GM12891 (cell line): ENCODE measurements around the gene TNFRSF13B.
"Not testable (repeated sequence)": the region's sequence is repeated elsewhere in the genome, so short reads cannot be mapped to it uniquely, and the experiment has no call there.

Experiments used
- DNase-seq: peaks from one replicate; pipeline ENCODE4 v3.0.0; 2011; ENCODE audit warnings: low spot score; ENCODE audit not compliant: insufficient read length
- FAIRE-seq: peaks from 2 replicates; lab custom pipeline; 2011; peaks lifted over from hg19 to GRCh38; lab: Jason Lieb, UNC
- PAX5 ChIP-seq: IDR thresholded peaks from 2 replicates; pipeline ENCODE4 v1.6.1; 2011; ENCODE audit warnings: low read length, moderate library complexity, mild to moderate bottlenecking; ENCODE audit not compliant: insufficient read depth, severe bottlenecking
- POLR2A ChIP-seq: IDR thresholded peaks from 2 replicates; pipeline ENCODE4 v1.6.1; 2011; ENCODE audit warnings: low read depth, low read length, control low read depth
- POLR2AphosphoS5 ChIP-seq: IDR thresholded peaks from 2 replicates; pipeline ENCODE4 v1.6.1; 2011; ENCODE audit warnings: low read depth, low read length, control low read depth
- POU2F2 ChIP-seq: IDR thresholded peaks from 2 replicates; pipeline ENCODE4 v1.6.1; 2011; ENCODE audit warnings: low read depth, mild to moderate bottlenecking, control low read depth, low read length, moderate library complexity
- SPI1 ChIP-seq: IDR thresholded peaks from 2 replicates; pipeline ENCODE4 v1.6.1; 2011; ENCODE audit warnings: low read depth, low read length, control low read depth
- TAF1 ChIP-seq: IDR thresholded peaks from 2 replicates; pipeline ENCODE4 v1.6.1; 2011; ENCODE audit warnings: low read depth, low read length, control low read depth

The TNFRSF13B gene

DNA sequence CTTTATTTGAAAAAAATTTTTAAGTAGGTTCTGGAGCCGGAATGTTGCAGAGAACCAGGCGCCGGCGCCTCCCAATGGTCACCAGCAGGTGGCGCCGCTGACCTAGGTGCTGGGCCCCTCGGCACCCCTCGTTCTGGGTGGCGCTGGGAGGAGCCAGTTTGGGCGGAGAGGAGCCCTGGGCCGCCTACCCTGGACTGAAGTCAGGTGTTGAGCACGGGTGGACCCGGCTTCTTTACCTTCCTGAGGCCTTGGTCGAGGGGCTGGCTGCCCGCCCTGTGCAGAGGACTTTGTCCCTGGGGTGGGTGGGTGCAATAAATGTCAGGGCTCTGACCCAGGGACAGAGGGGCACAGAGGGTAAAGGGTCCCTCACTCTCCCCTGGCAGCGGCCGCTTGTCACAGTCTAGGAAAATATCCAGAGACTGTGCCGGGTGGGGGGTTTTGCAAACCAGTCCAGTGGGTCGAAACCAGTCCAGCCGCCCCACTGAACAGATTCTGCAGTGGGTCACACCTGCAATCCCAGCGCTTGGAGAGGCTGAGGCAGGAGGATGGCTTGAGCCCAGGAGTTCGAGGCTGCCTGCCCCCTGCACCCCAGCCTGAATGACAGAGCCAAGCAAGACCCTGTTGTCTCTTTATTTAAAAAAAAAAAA lies 30.1 kb upstream of the TNFRSF13B start:
- TF ChIP-seq SPI1 (no peak), POLR2AphosphoS5 (no peak), POLR2A (no peak), PAX5 (no peak), POU2F2 (no peak), TAF1 (no peak)
- DNase-seq, result peak; percentile 94
- FAIRE-seq, result peak; percentile 95

DNA sequence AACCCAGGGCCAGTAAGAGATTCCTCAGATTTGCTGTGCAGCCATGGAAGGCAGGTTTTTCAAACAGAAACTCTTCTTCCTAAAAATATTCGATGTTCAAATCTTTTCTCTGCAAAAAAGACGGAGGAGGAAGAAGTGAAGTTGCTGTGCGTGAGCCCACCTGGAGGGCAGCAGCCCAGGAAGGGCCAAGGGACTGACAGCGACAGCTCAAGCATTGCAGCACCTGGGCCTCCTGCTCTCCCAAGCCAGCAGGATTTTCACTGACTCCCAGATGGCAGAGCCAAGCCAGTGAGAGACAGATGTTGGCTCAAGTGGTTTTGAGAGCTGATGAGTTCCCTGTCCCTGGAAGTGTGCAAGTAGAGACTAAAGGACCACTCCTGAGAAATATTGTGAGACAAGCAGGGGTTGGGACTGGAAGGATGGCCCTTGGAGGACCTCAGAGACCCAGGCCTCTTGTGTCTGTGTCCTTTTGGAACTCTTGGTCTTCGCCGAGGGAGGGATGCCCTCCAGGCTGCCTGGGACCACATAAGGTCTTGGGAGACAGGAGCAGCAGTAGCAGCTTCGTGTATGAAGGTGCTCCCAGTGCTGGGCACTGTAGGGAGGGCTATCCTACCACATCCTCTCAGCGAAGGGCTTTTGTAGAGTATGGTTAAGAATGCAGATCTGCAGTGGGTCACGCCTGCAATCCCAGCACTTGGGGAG lies 29.3 kb upstream of the TNFRSF13B start:
- no peak for FAIRE-seq
- no peak for TF ChIP-seq POLR2AphosphoS5
- TF ChIP-seq TAF1, result no peak
- no peak for TF ChIP-seq POLR2A
- no peak for TF ChIP-seq POU2F2
- TF ChIP-seq SPI1, result no peak
- TF ChIP-seq PAX5, result no peak
- no peak for DNase-seq

DNA sequence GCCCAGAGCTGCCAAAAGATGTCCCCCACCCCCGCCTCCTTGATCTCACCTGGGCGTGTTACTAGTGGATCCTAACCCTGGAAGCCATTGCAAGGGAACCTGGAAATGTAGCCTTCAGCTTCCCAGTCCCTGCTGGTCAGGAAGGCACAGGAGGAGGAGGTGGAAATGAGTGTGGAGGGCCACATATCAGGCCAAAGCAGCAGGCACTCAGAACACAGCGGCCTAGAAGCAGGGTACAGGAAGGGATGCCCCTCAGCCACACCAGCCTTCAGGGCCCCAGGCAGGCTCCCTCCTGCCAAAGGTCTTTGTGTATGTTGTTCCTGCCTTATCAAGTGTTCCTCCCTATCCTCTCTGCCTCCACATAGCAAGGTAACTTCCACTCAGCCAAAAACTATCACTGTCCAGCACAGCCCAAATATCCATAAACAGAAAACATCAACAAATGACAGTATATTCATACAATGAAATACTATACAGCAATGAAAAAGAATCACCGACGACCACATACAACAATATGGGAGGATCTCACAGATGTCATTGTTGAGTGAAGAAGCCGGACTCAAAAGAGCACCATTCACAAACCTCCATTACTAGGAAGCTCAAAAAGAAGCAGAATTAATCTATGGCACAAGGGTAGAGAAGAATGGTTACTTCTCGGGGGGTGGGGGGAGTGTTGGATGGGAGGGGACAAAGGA lies 28.2 kb upstream of the TNFRSF13B start:
- DNase-seq (no peak), FAIRE-seq (no peak)
- TF ChIP-seq POLR2A (no peak), POLR2AphosphoS5 (no peak)

DNA sequence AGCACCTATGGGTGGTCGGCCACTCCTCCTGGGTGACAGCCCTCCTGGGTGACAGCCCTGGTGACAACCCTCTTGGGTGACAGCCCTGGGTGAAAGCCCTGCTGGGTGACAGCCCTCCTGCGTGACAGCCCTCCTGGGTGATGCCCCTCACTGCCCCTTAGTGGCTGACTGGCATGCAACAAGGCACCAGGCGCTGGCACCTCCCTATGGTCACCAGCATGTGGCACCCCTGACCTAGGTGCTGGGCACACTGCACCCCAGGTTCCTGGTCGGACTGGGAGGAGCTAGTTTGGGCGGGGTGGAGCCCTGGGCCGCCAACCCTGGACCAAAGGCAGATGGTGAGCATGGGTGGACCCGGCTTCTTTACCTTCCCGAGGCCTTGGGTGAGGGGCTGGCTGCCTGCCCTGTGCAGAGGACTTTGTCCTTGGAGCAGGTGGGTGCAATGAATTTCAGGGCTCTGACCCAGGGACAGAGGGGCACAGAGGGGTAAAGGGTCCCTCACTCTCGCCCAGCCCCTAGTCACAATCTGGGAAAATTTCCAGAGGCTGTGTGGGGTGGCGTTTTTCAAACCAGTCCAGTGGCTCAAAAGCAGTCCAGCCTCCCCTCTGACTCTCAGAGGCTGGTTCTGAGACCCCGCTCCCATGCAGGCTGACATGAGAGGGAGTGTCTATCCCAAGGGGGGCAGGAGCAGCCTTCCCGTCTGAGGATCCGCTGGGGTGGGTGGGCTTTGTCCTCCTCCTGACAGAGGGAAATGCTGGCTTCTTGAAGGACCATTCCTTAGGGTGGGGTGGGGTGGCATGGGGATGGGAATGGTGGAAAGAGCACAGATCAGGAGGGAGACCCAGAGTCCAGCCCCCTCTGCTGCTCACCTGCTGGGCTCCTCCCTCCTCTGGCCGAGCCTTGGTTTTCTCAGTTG lies 25.9 kb upstream of the TNFRSF13B start:
- no peak for TF ChIP-seq SPI1
- no peak for TF ChIP-seq PAX5
- no peak for TF ChIP-seq POLR2AphosphoS5
- no peak for TF ChIP-seq POU2F2
- no peak for TF ChIP-seq POLR2A
- no peak for TF ChIP-seq TAF1
- FAIRE-seq, result no peak
- no peak for DNase-seq

DNA sequence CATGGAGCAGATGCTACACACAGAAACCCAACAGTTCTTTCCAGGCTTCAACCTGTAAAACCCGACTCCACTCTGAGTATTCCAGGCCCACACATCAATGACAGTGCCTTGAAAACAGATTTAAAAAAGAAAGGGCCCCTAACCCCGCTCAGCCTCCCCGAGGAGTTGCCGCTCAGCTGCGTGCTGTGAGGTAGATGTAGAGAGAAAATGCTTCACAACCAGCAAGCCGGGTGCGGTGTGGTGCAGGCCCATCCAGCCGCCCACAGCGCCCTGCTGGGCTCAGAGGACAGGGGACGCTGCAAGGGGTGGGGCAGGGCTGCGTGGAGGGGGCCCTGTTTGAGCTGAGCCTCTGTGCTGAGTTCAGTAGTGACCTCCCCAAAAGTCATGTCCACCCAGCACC lies 24.8 kb upstream of the TNFRSF13B start:
- not testable (repeated sequence) for DNase-seq, FAIRE-seq

DNA sequence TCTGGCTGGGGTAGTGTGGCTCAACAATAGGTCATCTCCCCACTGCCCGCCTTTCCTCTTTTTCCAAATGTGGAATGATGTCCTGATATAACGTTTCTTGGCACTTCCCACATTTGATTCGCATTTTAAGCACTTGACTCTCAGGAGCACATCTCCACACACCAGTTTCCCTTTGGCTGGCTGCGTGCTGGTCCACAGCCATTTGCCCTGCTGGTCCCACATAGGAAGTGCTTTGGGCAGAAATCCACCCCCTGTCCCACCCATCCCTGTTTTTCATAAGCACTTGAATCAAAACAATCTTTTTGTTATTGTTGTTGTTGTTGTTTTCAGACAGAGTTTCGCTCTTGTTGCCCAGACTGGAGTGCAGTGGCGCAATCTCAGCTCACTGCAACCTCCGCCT lies 24.0 kb upstream of the TNFRSF13B start:
- no peak for TF ChIP-seq SPI1
- no peak for TF ChIP-seq PAX5
- TF ChIP-seq POLR2A, result no peak
- TF ChIP-seq POU2F2, result no peak
- no peak for FAIRE-seq
- no peak for DNase-seq

DNA sequence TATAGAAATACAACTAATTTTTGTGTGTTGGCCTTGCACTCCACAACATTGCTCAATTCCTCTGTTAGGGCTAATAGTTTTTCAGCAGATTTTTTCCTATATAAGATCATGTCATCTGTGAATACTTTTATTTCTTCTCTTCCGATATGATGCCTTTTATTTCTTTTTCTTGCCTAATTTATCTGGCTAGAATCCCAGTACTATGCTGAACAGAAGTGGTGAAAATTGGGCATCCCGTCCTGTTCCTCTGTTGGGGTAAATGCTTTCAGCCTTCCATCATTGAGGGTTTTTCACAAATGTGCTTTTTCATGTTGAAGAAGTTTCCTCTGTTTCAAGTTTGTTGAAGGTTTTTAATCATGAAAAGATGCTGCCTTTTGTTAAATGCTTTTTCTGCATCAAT lies 22.7 kb upstream of the TNFRSF13B start:
- FAIRE-seq (no peak), DNase-seq (no peak)
- TF ChIP-seq SPI1, result no peak
- no peak for TF ChIP-seq PAX5
- no peak for TF ChIP-seq POU2F2
- TF ChIP-seq POLR2A, result no peak
- no peak for TF ChIP-seq POLR2AphosphoS5
- no peak for TF ChIP-seq TAF1

DNA sequence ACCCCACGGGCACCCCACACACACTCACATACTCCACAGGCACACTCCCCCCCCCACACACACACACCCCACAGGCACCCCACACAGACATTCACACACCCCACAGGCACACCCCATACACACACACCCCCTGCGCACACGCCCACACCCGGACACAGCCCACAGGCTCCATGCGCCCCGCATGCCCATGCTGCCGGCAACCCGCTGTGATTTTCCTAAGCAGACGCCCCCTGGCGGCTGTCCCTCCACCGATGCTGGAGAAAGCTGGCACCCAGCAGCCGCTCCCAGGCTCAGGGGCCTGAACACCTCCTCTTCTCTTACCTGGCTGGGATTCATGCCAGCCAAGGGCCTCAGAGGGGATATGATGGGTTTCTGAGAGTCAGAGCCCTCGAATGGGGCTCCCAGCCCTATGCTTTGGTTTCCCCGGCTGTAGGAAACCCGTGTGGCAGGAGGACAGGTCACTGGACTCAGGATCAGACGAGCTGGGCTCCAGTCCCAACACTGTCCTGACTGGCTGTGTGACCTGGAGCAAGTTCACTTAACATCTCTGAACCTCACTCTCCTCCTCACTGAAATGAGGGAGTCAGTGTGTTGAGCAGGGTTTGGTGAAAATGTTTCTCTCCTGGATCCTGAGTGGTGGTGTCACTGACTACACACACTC lies 19.6 kb upstream of the TNFRSF13B start:
- TF ChIP-seq TAF1 (no peak), POLR2A (no peak), POLR2AphosphoS5 (no peak), PAX5 (no peak), SPI1 (no peak), POU2F2 (0 out of 2 replicates have a peak, but pooled peaks have one; percentile 15)
- DNase-seq (peak; percentile 71), FAIRE-seq (no peak)

DNA sequence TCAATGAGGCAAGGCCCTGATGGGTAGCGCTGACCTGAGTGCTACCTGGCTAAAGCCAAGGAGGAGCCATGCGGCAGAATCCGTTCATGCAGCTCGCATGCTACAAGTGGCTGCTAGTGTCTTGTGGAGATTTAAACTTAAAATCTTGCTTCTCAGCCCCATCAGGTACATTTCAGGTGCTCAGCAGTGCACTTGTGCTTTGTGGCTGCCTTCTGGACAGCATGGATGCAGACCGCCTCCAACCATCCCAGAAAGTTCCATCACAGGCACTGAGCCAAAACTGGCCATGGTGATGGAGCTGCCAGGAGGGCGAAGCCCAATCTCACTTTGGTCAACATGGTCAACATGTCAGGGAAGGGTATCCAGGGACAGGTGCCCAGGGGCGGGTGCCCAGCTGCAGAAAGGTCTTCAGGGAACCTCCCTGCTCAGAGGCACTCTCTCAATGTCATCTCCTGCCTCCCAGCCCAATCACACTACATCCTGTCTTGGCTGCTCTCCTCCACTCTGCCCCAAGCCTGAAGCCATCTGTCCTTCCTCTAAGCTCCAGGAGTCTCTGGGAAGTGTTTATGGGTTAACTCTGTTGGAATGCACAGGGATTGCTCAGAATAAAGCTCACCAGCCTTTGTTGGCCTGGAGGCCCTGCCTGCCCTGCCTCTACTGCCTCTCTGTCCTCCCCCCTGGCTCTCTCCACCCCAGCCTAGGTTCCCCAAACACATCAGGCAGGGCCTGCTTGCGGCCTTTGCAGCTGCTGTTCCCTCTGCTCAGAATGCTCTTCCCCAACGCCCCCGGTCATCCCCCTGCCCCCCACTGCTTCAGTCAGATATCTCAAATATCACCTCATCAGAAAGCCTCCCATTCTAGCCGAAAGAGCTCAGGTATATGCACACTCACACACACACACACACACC lies 18.3 kb upstream of the TNFRSF13B start:
- TF ChIP-seq POU2F2, result no peak
- TF ChIP-seq TAF1, result no peak
- no peak for TF ChIP-seq PAX5
- TF ChIP-seq POLR2AphosphoS5, result no peak
- TF ChIP-seq POLR2A, result no peak
- no peak for TF ChIP-seq SPI1
- FAIRE-seq (no peak), DNase-seq (no peak)
